Osteoblast (primary cell): ENCODE data around the gene IL17RC. TPM values are rescaled to one million over a fixed set of nuclear protein-coding genes. Genes with fewer than 3 reads are reported as not detected.
"Not testable (repeated sequence)": the region's sequence is repeated elsewhere in the genome, so short reads cannot be mapped to it uniquely, and the experiment has no call there.

ENCODE experiments used
- DNase-seq: peaks from one replicate; pipeline ENCODE4 v3.0.0; 2011; ENCODE audit warnings: low spot score, mixed read lengths; ENCODE audit not compliant: insufficient read length; ENCODE audit errors: missing footprints
- H2AFZ ChIP-seq: 2 replicates; pipeline ENCODE4 v1.6.0; 2011; ENCODE audit warnings: mild to moderate bottlenecking, low read length
- H3K27ac ChIP-seq: 2 replicates; pipeline ENCODE4 v1.5.1; 2011; ENCODE audit warnings: mild to moderate bottlenecking, low read depth, low read length, moderate library complexity
- H3K27me3 ChIP-seq: 2 replicates; pipeline ENCODE4 v1.6.0; 2012; ENCODE audit warnings: mild to moderate bottlenecking, control low read depth, inconsistent platforms, low read length, moderate library complexity; ENCODE audit not compliant: insufficient read depth
- H3K36me3 ChIP-seq: 2 replicates; pipeline ENCODE4 v1.5.1; 2011; ENCODE audit warnings: mild to moderate bottlenecking, low read length, control low read depth, moderate library complexity; ENCODE audit not compliant: insufficient read depth
- H3K4me1 ChIP-seq: 2 replicates; pipeline ENCODE4 v1.5.1; 2011; ENCODE audit warnings: mild to moderate bottlenecking, low read length, control low read depth, moderate library complexity; ENCODE audit not compliant: insufficient read depth
- H3K4me2 ChIP-seq: 2 replicates; pipeline ENCODE4 v1.6.0; 2011; ENCODE audit warnings: mild to moderate bottlenecking, low read length; ENCODE audit not compliant: insufficient read depth
- H3K4me3 ChIP-seq: fragments of 200-600 bp; sonication (generic); 3 replicates; pipeline ENCODE4 v1.5.1; 2012; ENCODE audit warnings: mild to moderate bottlenecking, low read length, inconsistent platforms; ENCODE audit not compliant: insufficient read depth
- H3K79me2 ChIP-seq: 2 replicates; pipeline ENCODE4 v1.6.0; 2012; ENCODE audit warnings: mild to moderate bottlenecking, low read length, control low read depth, inconsistent platforms; ENCODE audit not compliant: insufficient read depth
- H3K9me3 ChIP-seq: 2 replicates; pipeline ENCODE4 v1.5.1; 2011; ENCODE audit warnings: low read depth, low read length, control low read depth
- H4K20me1 ChIP-seq: 2 replicates; pipeline ENCODE4 v1.6.0; 2012; ENCODE audit warnings: mild to moderate bottlenecking, low read length, control low read depth; ENCODE audit not compliant: insufficient read depth
- total RNA-seq: library from RNA; depleted of rRNA; stranded (reverse); fragments of >200 nt; gene quantifications from 2 replicates; pipeline ENCODE4 v1.2.3, GENCODE V29; 2012
- TF ChIP-seq, protein P1 (sequence below): IDR thresholded peaks from 2 replicates; pipeline ENCODE4 v1.5.1; 2011; ENCODE audit warnings: mild to moderate bottlenecking, low read depth, low read length, moderate library complexity; ENCODE audit errors: extremely low read depth

Gene IL17RC
- total RNA-seq, 1 donor, result 47.0 TPM

DNA sequence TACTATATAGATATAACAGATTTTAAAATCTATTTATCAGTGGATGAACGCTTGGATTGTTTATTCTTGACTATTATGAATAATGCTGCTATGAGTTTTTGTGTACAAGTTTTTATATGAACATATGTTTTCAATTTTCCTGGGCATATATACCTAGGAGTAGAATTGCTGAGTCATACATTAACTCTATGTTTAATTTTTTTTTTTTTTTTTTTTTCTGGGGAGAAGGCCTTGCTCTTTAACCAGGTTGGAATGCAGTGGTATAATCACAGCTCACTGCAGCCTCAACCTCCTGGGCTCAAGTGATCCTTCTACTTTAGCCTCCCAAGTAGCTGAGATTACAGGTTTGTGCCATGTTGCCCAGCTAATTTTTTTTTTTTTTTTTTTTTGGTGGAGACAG, 45.9 kb upstream of the IL17RC start:
- Histone ChIP-seq H3K4me1 (no peaks in the 10 kb centered on the region), H4K20me1 (no peaks in the 10 kb centered on the region), H3K36me3 (no peaks in the 10 kb centered on the region), H3K27ac (no peak overlapping the region), H3K79me2 (no peaks in the 10 kb centered on the region), H2AFZ (no peak overlapping the region), H3K9me3 (no peaks in the 10 kb centered on the region), H3K4me3 (no peak overlapping the region), H3K27me3 (no peaks in the 10 kb centered on the region), H3K4me2 (no peak overlapping the region)
- DNase-seq, result peak; percentile 72
- TF ChIP-seq, protein P1, sequence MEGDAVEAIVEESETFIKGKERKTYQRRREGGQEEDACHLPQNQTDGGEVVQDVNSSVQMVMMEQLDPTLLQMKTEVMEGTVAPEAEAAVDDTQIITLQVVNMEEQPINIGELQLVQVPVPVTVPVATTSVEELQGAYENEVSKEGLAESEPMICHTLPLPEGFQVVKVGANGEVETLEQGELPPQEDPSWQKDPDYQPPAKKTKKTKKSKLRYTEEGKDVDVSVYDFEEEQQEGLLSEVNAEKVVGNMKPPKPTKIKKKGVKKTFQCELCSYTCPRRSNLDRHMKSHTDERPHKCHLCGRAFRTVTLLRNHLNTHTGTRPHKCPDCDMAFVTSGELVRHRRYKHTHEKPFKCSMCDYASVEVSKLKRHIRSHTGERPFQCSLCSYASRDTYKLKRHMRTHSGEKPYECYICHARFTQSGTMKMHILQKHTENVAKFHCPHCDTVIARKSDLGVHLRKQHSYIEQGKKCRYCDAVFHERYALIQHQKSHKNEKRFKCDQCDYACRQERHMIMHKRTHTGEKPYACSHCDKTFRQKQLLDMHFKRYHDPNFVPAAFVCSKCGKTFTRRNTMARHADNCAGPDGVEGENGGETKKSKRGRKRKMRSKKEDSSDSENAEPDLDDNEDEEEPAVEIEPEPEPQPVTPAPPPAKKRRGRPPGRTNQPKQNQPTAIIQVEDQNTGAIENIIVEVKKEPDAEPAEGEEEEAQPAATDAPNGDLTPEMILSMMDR, result no peak

DNA sequence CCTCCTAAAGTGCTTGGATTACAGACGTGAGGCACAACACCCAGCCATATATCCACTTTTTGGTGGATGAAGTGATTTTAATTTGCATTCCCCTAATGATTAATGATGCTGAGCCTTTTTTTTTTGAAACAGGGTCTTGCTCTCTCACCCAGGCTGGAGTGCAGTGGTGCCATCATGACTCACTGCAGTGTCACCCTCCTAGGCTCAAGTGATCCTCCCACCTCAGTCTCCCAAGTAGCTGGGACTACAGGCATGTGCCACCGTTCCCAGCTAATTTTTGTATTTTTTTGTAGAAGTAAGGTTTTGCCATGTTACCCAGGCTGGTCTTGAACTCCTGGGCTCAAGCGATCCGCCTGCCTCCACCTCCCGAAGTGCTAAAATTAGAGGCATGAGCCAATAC, 44.8 kb upstream of the IL17RC start:
- H3K27ac ChIP-seq, H3K27me3 ChIP-seq, H3K4me2 ChIP-seq, H3K4me1 ChIP-seq, H3K79me2 ChIP-seq, H4K20me1 ChIP-seq, H3K4me3 ChIP-seq, H3K36me3 ChIP-seq, H3K9me3 ChIP-seq, DNase-seq, H2AFZ ChIP-seq: not testable (repeated sequence)

DNA sequence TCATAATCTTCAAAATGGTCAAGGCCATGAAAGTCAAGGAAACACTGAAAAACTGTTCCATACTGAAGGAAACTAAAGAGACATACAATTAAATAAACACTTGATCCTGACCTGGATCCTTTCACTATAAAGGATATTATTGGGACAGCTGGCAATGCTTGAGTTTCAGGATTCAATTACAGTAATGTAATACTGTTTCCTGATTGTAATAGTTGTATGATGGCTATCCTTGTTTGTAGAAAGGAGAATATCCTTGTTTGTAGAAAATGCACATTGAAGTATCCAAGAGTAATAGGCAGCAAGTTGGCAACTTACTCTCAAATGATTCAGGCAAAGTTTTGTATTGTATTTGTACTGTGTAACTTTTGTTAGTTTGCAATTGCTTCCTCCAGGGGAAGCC, 41.5 kb upstream of the IL17RC start:
- H3K4me1 ChIP-seq, result no peaks in the 10 kb centered on the region
- H3K4me2 ChIP-seq, result no peak overlapping the region
- H4K20me1 ChIP-seq, result no peaks in the 10 kb centered on the region
- no peaks in the 10 kb centered on the region for H3K9me3 ChIP-seq
- no peak overlapping the region for H3K4me3 ChIP-seq
- H3K27ac ChIP-seq, result no peak overlapping the region
- TF ChIP-seq, protein P1, result no peak
- no peak for DNase-seq
- no peaks in the 10 kb centered on the region for H3K79me2 ChIP-seq
- H3K27me3 ChIP-seq, result no peaks in the 10 kb centered on the region
- no peaks in the 10 kb centered on the region for H3K36me3 ChIP-seq
- no peak overlapping the region for H2AFZ ChIP-seq

DNA sequence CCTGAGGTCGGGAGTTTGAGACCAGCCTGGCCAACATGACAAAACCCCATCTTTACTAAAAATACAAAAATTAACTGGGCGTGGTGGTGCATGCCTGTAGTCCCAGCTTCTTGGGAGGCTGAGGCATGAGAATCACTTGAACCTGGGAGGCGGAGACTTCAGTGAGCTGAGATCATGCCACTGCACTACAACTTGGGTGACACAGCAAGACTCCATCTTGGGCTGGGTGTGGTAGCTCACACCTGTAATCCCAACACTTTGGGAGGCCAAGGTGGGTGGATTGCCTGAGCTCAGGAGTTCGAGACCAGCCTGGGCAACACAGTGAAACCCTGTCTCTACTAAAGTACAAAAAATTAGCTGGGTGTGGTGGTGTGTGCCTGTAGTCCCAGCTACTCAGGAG, 40.6 kb upstream of the IL17RC start:
- not testable (repeated sequence) for DNase-seq, H3K27me3 ChIP-seq, H3K4me2 ChIP-seq, H3K4me3 ChIP-seq, H3K36me3 ChIP-seq, H3K27ac ChIP-seq, H4K20me1 ChIP-seq, H3K4me1 ChIP-seq, H2AFZ ChIP-seq, H3K9me3 ChIP-seq, H3K79me2 ChIP-seq

DNA sequence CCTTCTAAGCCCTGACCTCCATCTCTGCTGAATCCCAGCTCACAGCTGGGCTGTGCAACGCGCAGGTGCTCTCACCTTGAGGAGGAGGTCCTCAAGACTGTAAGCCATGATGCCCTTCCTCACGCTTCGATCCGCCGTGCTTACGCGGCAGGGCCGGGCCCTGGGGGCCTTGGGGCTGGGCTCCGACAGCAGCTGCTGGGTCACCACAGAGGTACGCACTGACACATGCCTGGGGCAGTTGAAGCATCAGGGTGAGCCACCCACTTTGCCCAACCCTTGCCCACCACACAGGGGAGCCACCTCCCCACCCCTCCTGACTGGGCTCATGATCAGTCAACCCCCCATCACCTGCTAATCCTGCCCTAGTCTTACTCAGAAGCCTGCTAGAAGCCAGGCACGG, 39.9 kb upstream of the IL17RC start:
- Histone ChIP-seq H2AFZ (no peak overlapping the region), H3K79me2 (no peaks in the 10 kb centered on the region)

More for the DNA sequence above, 39.9 kb upstream of the IL17RC start:
- DNase-seq, result peak; percentile 21
- H3K27me3 ChIP-seq, result no peaks in the 10 kb centered on the region
- no peak overlapping the region for H3K4me3 ChIP-seq
- H3K27ac ChIP-seq, result no peak overlapping the region
- no peaks in the 10 kb centered on the region for H4K20me1 ChIP-seq
- H3K36me3 ChIP-seq, result no peaks in the 10 kb centered on the region
- H3K9me3 ChIP-seq, result no peaks in the 10 kb centered on the region
- H3K4me1 ChIP-seq, result no peaks in the 10 kb centered on the region
- no peak overlapping the region for H3K4me2 ChIP-seq
- TF ChIP-seq, protein P1, result no peak
